ENCODE measurements around the gene ZNF487.
A peak's percentile ranks its signal among the peaks of the same experiment; 100 is the strongest.

The ZNF487 gene

GRCh38 chr10:43404704-43405084 lies 32.2 kb upstream of the ZNF487 start:
- TF ChIP-seq MAX (IDR thresholded peaks at IDR 0.05) (no peak), TAF1 (IDR thresholded peaks at IDR 0.05; ENCODE audit: low read depth) (no peak), CREB1 (IDR thresholded peaks at IDR 0.05; ENCODE audit: low read depth) (no peak), NFIC (IDR thresholded peaks at IDR 0.05) (no peak), CEBPB (IDR thresholded peaks at IDR 0.05) (no peak), EGR1 (IDR thresholded peaks at IDR 0.05) (no peak), TCF12 (IDR thresholded peaks at IDR 0.05; ENCODE audit: low read depth) (no peak), YY1 (IDR thresholded peaks at IDR 0.05; ENCODE audit: low read depth) (no peak), RAD21 (IDR thresholded peaks at IDR 0.05; ENCODE audit: low read depth) (no peak), FOXM1 (IDR thresholded peaks at IDR 0.05; ENCODE audit: borderline replicate concordance, low read depth) (no peak), REST (IDR thresholded peaks at IDR 0.05; ENCODE audit: low read depth) (no peak)

GRCh38 chr10:43407148-43407575 lies 29.7 kb upstream of the ZNF487 start:
- TF ChIP-seq ZBTB7A (IDR thresholded peaks at IDR 0.05; ENCODE audit: low read depth) (peak; percentile 50; the same call in 1 of the 2 replicates), USF1 (IDR thresholded peaks at IDR 0.05) (no peak), YY1 (IDR thresholded peaks at IDR 0.05; ENCODE audit: low read depth) (0 out of 2 replicates have a peak, but pooled peaks have one; percentile 6)

- TF ChIP-seq TAF1 (IDR thresholded peaks at IDR 0.05; ENCODE audit: low read depth): peak; percentile 53; the same call in 1 of the 2 replicates
- no peak for TF ChIP-seq RAD21 (IDR thresholded peaks at IDR 0.05; ENCODE audit: low read depth)
- peak; percentile 95 for TF ChIP-seq MAX (IDR thresholded peaks at IDR 0.05)
- TF ChIP-seq NFIC (IDR thresholded peaks at IDR 0.05): no peak
- no peak for TF ChIP-seq REST (IDR thresholded peaks at IDR 0.05; ENCODE audit: low read depth)
- TF ChIP-seq FOXM1 (IDR thresholded peaks at IDR 0.05; ENCODE audit: borderline replicate concordance, low read depth): no peak
- peak; percentile 89 for TF ChIP-seq USF1 (IDR thresholded peaks at IDR 0.05)
- TF ChIP-seq EP300 (IDR thresholded peaks at IDR 0.05; ENCODE audit: borderline replicate concordance): no peak
- no peak for TF ChIP-seq ZBTB7A (IDR thresholded peaks at IDR 0.05; ENCODE audit: low read depth)
- TF ChIP-seq CREB1 (IDR thresholded peaks at IDR 0.05; ENCODE audit: low read depth): no peak
- peak; percentile 99 for TF ChIP-seq CEBPB (IDR thresholded peaks at IDR 0.05)
- peak; percentile 53 for TF ChIP-seq TEAD4 (IDR thresholded peaks at IDR 0.05)
- TF ChIP-seq EGR1 (IDR thresholded peaks at IDR 0.05): peak; percentile 96
- no peak for TF ChIP-seq TCF12 (IDR thresholded peaks at IDR 0.05; ENCODE audit: low read depth)
- TF ChIP-seq YY1 (IDR thresholded peaks at IDR 0.05; ENCODE audit: low read depth): peak; percentile 11
Observed at GRCh38 chr10:43407576-43408330, 29.2 kb upstream of the ZNF487 start.

GRCh38 chr10:43408331-43408709 lies 28.6 kb upstream of the ZNF487 start:
- no peak for TF ChIP-seq RAD21 (IDR thresholded peaks at IDR 0.05; ENCODE audit: low read depth)
- no peak for TF ChIP-seq MAX (IDR thresholded peaks at IDR 0.05)
- TF ChIP-seq REST (IDR thresholded peaks at IDR 0.05; ENCODE audit: low read depth): no peak
- no peak for TF ChIP-seq CREB1 (IDR thresholded peaks at IDR 0.05; ENCODE audit: low read depth)
- TF ChIP-seq TAF1 (IDR thresholded peaks at IDR 0.05; ENCODE audit: low read depth): no peak
- no peak for TF ChIP-seq NFIC (IDR thresholded peaks at IDR 0.05)
- TF ChIP-seq EP300 (IDR thresholded peaks at IDR 0.05; ENCODE audit: borderline replicate concordance): no peak
- no peak for TF ChIP-seq TEAD4 (IDR thresholded peaks at IDR 0.05)
- TF ChIP-seq ZBTB7A (IDR thresholded peaks at IDR 0.05; ENCODE audit: low read depth): no peak
- no peak for TF ChIP-seq FOXM1 (IDR thresholded peaks at IDR 0.05; ENCODE audit: borderline replicate concordance, low read depth)
